ENCODE measurements around the gene LINC00305. TPM values are rescaled to one million over a fixed set of nuclear protein-coding genes. Genes with fewer than 3 reads are reported as not detected.

The LINC00305 gene
- not detected for polyA plus RNA-seq (2013, experiment 1 of 2)
- not detected for polyA plus RNA-seq (2013, experiment 2 of 2)

DNA sequence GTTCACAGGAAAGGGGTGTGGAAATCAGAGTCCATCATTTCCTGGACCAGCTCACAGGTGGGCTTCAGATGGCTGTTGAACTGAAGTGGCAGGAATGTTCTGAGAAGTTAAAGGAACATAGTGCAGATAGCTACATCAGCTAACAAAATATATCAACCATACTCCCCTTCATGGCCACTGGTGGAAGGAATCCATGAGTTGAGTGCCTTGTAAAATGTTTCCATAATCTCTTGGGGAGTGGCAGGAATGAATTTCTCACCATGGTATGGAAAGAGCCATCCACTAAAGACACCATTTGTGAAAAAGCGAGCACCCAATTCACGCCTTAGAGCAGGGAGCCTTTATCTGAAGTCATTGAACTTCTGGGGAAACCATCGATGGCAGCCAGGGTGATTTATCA, at the start of gene LINC00305:
TSS of gene LINC00305 (minus strand) at position 101 of the 400 bp plus-strand sequence.
- Histone ChIP-seq H3K18ac (ENCODE audit: low read length) (no peak within 1 kb of the TSS), H3K4ac (ENCODE audit: low read length) (no peak within 1 kb of the TSS), H4K91ac (ENCODE audit: low read depth, low read length, poor library complexity) (no peak within 1 kb of the TSS), H2BK15ac (ENCODE audit: low read length) (no peak within 1 kb of the TSS), H3K4me3 (ENCODE audit: low read length in 2 of 2) (no peak within 1 kb of the TSS), H3K9me3 (replicated peaks in 1 of 2; ENCODE audit: control insufficient read depth in 2 of 2, insufficient read depth in 1 of 2, low read depth in 1 of 2, low read length in 2 of 2) (no peaks in the 10 kb centered on the region), H2BK12ac (ENCODE audit: low read length) (no peak within 1 kb of the TSS), H3K4me1 (ENCODE audit: control insufficient read depth in 2 of 2, insufficient read depth in 1 of 2, low read depth in 1 of 2, low read length in 2 of 2) (peaks cover 0 to 3% of the 10 kb centered on the region in 2 donors), H2BK120ac (ENCODE audit: low read depth, low read length) (no peak within 1 kb of the TSS), H2AK5ac (ENCODE audit: low read depth, low read length) (no peak within 1 kb of the TSS), H2AFZ (ENCODE audit: low read length) (peak within 1 kb of the TSS; percentile 31), H3K79me1 (ENCODE audit: low read depth, low read length) (no peaks in the 10 kb centered on the region), H4K8ac (ENCODE audit: low read depth, low read length) (no peak within 1 kb of the TSS), H3K9ac (ENCODE audit: low read depth, low read length, poor library complexity) (no peak within 1 kb of the TSS), H3K27ac (replicated peaks; ENCODE audit: low read length) (no peak within 1 kb of the TSS), H3K27me3 (ENCODE audit: control insufficient read depth in 3 of 3, insufficient read depth in 3 of 3, low read depth in 1 of 3, low read length in 3 of 3) (no peaks in the 10 kb centered on the region), H3K4me2 (ENCODE audit: insufficient read depth, low read length, poor library complexity, severe bottlenecking) (no peak within 1 kb of the TSS), H2BK5ac (ENCODE audit: low read length) (no peak within 1 kb of the TSS), H3K36me3 (replicated peaks in 1 of 2; ENCODE audit: control insufficient read depth in 2 of 2, insufficient read depth in 2 of 2, low read length in 2 of 2) (no peaks in the 10 kb centered on the region), H3K14ac (ENCODE audit: low read length) (no peak within 1 kb of the TSS), H3K23ac (ENCODE audit: low read depth, low read length, poor library complexity) (no peak within 1 kb of the TSS)
- no peak for DNase-seq (ENCODE audit: low spot score)
- WGBS, 2 donors (ENCODE audit: extremely low coverage in 2 of 2, insufficient read length in 2 of 2, insufficient replicate concordance in 1 of 2) = no CpG with 5 or more reads among the region's 3 CpGs

DNA sequence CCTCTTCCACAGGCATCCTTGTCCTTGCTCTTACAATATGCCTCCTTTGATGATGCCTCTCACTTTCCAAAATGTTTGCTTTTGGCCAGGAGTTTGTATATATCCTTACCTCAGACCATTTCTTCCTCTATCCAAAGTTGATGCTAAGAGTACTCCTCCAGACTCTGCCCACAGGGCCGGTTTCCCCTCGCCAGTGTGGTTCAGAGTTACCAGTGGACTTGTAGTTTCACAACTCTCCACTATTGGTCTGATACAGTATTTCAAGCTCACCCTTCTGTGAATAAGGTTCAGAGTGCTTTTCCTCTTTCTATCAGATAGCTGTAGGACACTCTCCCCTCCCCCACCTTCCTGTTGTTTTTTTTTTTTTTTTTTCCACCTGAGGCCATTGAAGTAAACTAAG, 42.2 kb upstream of the LINC00305 start:
- no peak overlapping the region for H2BK5ac ChIP-seq (ENCODE audit: low read length)
- no peak overlapping the region for H3K14ac ChIP-seq (ENCODE audit: low read length)
- H3K79me1 ChIP-seq (ENCODE audit: low read depth, low read length) = no peaks in the 10 kb centered on the region
- no CpG with 5 or more reads among the region's 2 CpGs for WGBS, 2 donors (ENCODE audit: extremely low coverage in 2 of 2, insufficient read length in 2 of 2, insufficient replicate concordance in 1 of 2)
- H3K4me3 ChIP-seq (ENCODE audit: low read length in 2 of 2) = no peak overlapping the region
- no peak overlapping the region for H3K27ac ChIP-seq (replicated peaks; ENCODE audit: low read length)
- no peaks in the 10 kb centered on the region for H3K27me3 ChIP-seq (ENCODE audit: control insufficient read depth in 3 of 3, insufficient read depth in 3 of 3, low read depth in 1 of 3, low read length in 3 of 3)
- no peak overlapping the region for H3K18ac ChIP-seq (ENCODE audit: low read length)
- no peak overlapping the region for H4K8ac ChIP-seq (ENCODE audit: low read depth, low read length)
- no peak overlapping the region for H2BK15ac ChIP-seq (ENCODE audit: low read length)
- no peak overlapping the region for H2AK5ac ChIP-seq (ENCODE audit: low read depth, low read length)
- no peak overlapping the region for H3K4ac ChIP-seq (ENCODE audit: low read length)
- no peak overlapping the region for H3K9ac ChIP-seq (ENCODE audit: low read depth, low read length, poor library complexity)
- H2AFZ ChIP-seq (ENCODE audit: low read length) = no peak overlapping the region
- no peak overlapping the region for H2BK12ac ChIP-seq (ENCODE audit: low read length)
- no peaks in the 10 kb centered on the region for H3K4me1 ChIP-seq (ENCODE audit: control insufficient read depth in 2 of 2, insufficient read depth in 1 of 2, low read depth in 1 of 2, low read length in 2 of 2)
- no peak for DNase-seq (ENCODE audit: low spot score)
- H3K4me2 ChIP-seq (ENCODE audit: insufficient read depth, low read length, poor library complexity, severe bottlenecking) = no peak overlapping the region
- no peaks in the 10 kb centered on the region for H3K9me3 ChIP-seq (replicated peaks in 1 of 2; ENCODE audit: control insufficient read depth in 2 of 2, insufficient read depth in 1 of 2, low read depth in 1 of 2, low read length in 2 of 2)
- no peaks in the 10 kb centered on the region for H3K36me3 ChIP-seq (replicated peaks in 1 of 2; ENCODE audit: control insufficient read depth in 2 of 2, insufficient read depth in 2 of 2, low read length in 2 of 2)
- H2BK120ac ChIP-seq (ENCODE audit: low read depth, low read length) = no peak overlapping the region
- no peak overlapping the region for H3K23ac ChIP-seq (ENCODE audit: low read depth, low read length, poor library complexity)
- H4K91ac ChIP-seq (ENCODE audit: low read depth, low read length, poor library complexity) = no peak overlapping the region

DNA sequence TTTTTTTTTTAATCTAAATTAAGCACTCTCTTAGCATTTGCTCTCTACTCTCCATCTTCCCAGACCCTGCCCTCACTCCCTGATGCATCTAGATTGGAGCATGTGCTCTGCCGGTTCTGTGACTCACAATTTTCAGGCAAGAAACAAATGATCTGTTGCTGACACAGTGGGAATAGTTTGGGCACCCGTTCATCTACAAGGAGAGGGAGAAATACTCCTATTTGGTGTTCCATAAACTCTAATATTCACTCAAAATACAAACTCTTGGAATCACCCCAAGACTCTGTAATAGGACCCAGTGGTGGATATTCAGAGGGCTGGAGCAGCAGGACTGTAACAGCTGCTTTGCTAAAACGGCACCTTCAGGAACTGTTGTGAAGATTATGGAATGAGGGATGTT, 37.1 kb upstream of the LINC00305 start:
- no peak overlapping the region for H3K23ac ChIP-seq (ENCODE audit: low read depth, low read length, poor library complexity)
- no peak overlapping the region for H2AFZ ChIP-seq (ENCODE audit: low read length)
- WGBS, 2 donors (ENCODE audit: extremely low coverage in 2 of 2, insufficient read length in 2 of 2, insufficient replicate concordance in 1 of 2) = no CpG with 5 or more reads among the region's 3 CpGs
- H3K14ac ChIP-seq (ENCODE audit: low read length) = no peak overlapping the region
- no peaks in the 10 kb centered on the region for H3K9me3 ChIP-seq (replicated peaks in 1 of 2; ENCODE audit: control insufficient read depth in 2 of 2, insufficient read depth in 1 of 2, low read depth in 1 of 2, low read length in 2 of 2)
- H3K27me3 ChIP-seq (ENCODE audit: control insufficient read depth in 3 of 3, insufficient read depth in 3 of 3, low read depth in 1 of 3, low read length in 3 of 3) = no peaks in the 10 kb centered on the region
- no peak overlapping the region for H4K8ac ChIP-seq (ENCODE audit: low read depth, low read length)
- H3K4ac ChIP-seq (ENCODE audit: low read length) = no peak overlapping the region
- no peak overlapping the region for H2BK5ac ChIP-seq (ENCODE audit: low read length)
- H3K4me3 ChIP-seq (ENCODE audit: low read length in 2 of 2) = no peak overlapping the region
- no peak overlapping the region for H2AK5ac ChIP-seq (ENCODE audit: low read depth, low read length)
- H4K91ac ChIP-seq (ENCODE audit: low read depth, low read length, poor library complexity) = no peak overlapping the region
- H2BK12ac ChIP-seq (ENCODE audit: low read length) = no peak overlapping the region
- H2BK15ac ChIP-seq (ENCODE audit: low read length) = no peak overlapping the region
- no peak overlapping the region for H3K18ac ChIP-seq (ENCODE audit: low read length)
- DNase-seq (ENCODE audit: low spot score) = no peak
- no peak overlapping the region for H3K4me2 ChIP-seq (ENCODE audit: insufficient read depth, low read length, poor library complexity, severe bottlenecking)
- H2BK120ac ChIP-seq (ENCODE audit: low read depth, low read length) = no peak overlapping the region
- no peak overlapping the region for H3K9ac ChIP-seq (ENCODE audit: low read depth, low read length, poor library complexity)
- H3K4me1 ChIP-seq (ENCODE audit: control insufficient read depth in 2 of 2, insufficient read depth in 1 of 2, low read depth in 1 of 2, low read length in 2 of 2) = peaks cover 2 to 6% of the 10 kb centered on the region in 2 donors
- no peak overlapping the region for H3K27ac ChIP-seq (replicated peaks; ENCODE audit: low read length)
- H3K36me3 ChIP-seq (replicated peaks in 1 of 2; ENCODE audit: control insufficient read depth in 2 of 2, insufficient read depth in 2 of 2, low read length in 2 of 2) = no peaks in the 10 kb centered on the region
- no peaks in the 10 kb centered on the region for H3K79me1 ChIP-seq (ENCODE audit: low read depth, low read length)

DNA sequence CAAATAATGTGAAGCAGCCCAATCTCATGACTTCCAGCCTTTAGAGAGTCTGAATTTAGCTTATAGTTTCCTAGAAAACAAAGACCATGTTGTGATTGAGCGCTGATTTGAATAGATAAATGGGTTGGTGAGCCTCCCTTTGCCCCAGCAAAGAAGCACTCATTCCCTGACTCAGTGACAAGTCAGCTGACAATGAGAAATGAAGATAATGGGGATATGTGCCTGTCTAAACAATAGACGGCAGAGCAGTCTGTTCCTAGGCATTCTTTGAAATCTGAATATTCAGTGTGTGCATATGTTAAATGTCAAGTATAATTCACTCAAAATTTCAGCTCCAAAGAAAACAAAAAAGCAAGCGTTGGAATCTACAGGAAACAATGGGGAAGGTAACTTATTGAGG, 34.8 kb upstream of the LINC00305 start:
- H3K4me2 ChIP-seq (ENCODE audit: insufficient read depth, low read length, poor library complexity, severe bottlenecking) = no peak overlapping the region
- no peak overlapping the region for H2BK12ac ChIP-seq (ENCODE audit: low read length)
- H3K27me3 ChIP-seq (ENCODE audit: control insufficient read depth in 3 of 3, insufficient read depth in 3 of 3, low read depth in 1 of 3, low read length in 3 of 3) = no peaks in the 10 kb centered on the region
- no peak overlapping the region for H3K18ac ChIP-seq (ENCODE audit: low read length)
- H3K27ac ChIP-seq (replicated peaks; ENCODE audit: low read length) = no peak overlapping the region
- no peak overlapping the region for H2BK120ac ChIP-seq (ENCODE audit: low read depth, low read length)
- no peaks in the 10 kb centered on the region for H3K9me3 ChIP-seq (replicated peaks in 1 of 2; ENCODE audit: control insufficient read depth in 2 of 2, insufficient read depth in 1 of 2, low read depth in 1 of 2, low read length in 2 of 2)
- H3K36me3 ChIP-seq (replicated peaks in 1 of 2; ENCODE audit: control insufficient read depth in 2 of 2, insufficient read depth in 2 of 2, low read length in 2 of 2) = no peaks in the 10 kb centered on the region
- H3K14ac ChIP-seq (ENCODE audit: low read length) = no peak overlapping the region
- no CpG with 5 or more reads among the region's 3 CpGs for WGBS, 2 donors (ENCODE audit: extremely low coverage in 2 of 2, insufficient read length in 2 of 2, insufficient replicate concordance in 1 of 2)
- no peak overlapping the region for H3K4me3 ChIP-seq (ENCODE audit: low read length in 2 of 2)
- no peak overlapping the region for H3K23ac ChIP-seq (ENCODE audit: low read depth, low read length, poor library complexity)
- no peak overlapping the region for H2BK15ac ChIP-seq (ENCODE audit: low read length)
- H4K8ac ChIP-seq (ENCODE audit: low read depth, low read length) = no peak overlapping the region
- peaks cover 2 to 8% of the 10 kb centered on the region in 2 donors for H3K4me1 ChIP-seq (ENCODE audit: control insufficient read depth in 2 of 2, insufficient read depth in 1 of 2, low read depth in 1 of 2, low read length in 2 of 2)
- no peak overlapping the region for H4K91ac ChIP-seq (ENCODE audit: low read depth, low read length, poor library complexity)
- H2AFZ ChIP-seq (ENCODE audit: low read length) = peak overlapping the region; percentile 33
- no peak overlapping the region for H2AK5ac ChIP-seq (ENCODE audit: low read depth, low read length)
- no peak overlapping the region for H3K4ac ChIP-seq (ENCODE audit: low read length)
- no peak for DNase-seq (ENCODE audit: low spot score)
- no peaks in the 10 kb centered on the region for H3K79me1 ChIP-seq (ENCODE audit: low read depth, low read length)
- no peak overlapping the region for H2BK5ac ChIP-seq (ENCODE audit: low read length)
- H3K9ac ChIP-seq (ENCODE audit: low read depth, low read length, poor library complexity) = no peak overlapping the region
